NOMO-1 (cell line): Measurements from ENCODE around the gene SH3RF3.

Source experiments
- DNase-seq, 2 experiments: peaks; one replicate each; lab custom pipeline; 2025; ENCODE audit not compliant: unreplicated experiment in 2 of 2; lab: John Stamatoyannopoulos, UW

SH3RF3 gene

GRCh38 chr2:109300582-109300981 is 171.6 kb downstream of the SH3RF3 start:
- DNase-seq = no peak

GRCh38 chr2:109301746-109302145 is 172.7 kb downstream of the SH3RF3 start:
- DNase-seq = no peak

- DNase-seq = no peak
Observed at GRCh38 chr2:109302319-109302718, 173.3 kb downstream of the SH3RF3 start.

DNA sequence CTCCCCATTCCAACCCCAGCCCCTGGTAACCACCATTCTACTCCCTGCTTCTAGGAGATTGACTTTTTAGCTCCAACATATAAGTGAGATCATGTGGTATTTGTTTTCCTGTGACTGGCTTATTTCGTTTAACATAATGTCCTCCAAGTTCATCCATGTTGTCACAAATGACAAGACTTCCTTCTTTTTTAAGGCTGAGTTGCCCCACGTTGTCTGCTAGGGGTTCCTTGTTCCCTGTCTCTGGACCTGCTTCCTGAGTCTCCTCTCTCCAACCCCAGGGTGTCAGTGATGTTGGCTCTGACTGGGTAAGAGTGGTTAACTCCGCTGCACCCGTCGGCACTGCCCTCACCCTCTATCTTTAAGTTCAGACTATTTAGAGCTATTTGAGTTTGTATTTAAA is 175.2 kb downstream of the SH3RF3 start:
- no peak for DNase-seq

- DNase-seq = no peak
Observed at GRCh38 chr2:109304731-109305470, 175.9 kb downstream of the SH3RF3 start.

GRCh38 chr2:109305490-109306167 is 176.6 kb downstream of the SH3RF3 start:
- no peak for DNase-seq

DNA sequence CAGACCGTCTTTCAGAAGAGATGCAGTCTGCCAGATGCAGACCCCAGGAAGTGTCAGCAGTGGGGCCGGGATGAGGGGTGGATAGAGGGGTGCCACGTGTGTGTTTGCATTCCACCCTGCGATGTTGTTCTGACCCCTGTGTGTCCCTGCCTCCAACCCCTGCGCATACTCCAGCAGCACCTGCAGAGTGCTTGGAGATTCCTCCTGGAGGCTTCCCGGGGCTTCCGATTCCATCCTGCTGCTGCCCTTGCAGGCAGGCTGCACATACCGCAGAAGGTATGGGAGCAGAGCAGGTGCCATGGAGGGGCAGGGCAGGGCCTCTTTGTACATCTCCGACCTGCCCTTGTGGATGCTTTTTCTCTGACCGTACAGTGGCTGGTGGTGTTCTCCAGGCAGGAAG is 177.2 kb downstream of the SH3RF3 start:
- DNase-seq = no peak

DNA sequence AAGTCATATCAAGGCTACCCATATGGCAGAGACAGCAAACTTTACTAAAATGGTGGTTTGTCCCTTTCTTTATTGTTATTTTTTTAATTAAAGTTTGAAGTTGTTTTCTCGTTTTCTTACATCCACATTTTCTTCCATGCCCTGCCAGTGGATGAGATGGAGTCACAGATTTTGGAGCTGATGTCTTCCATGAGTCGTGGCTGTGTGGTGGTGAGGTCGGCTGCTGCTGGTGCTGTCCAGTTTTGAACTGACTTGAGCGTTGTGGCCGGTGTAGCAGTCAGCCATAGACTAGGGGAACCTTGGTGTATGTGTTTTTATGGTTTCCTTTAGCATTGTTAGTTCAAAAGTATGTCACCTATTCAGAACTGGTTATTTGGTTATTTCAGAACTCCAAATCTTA is 182.8 kb downstream of the SH3RF3 start:
- DNase-seq = no peak

DNA sequence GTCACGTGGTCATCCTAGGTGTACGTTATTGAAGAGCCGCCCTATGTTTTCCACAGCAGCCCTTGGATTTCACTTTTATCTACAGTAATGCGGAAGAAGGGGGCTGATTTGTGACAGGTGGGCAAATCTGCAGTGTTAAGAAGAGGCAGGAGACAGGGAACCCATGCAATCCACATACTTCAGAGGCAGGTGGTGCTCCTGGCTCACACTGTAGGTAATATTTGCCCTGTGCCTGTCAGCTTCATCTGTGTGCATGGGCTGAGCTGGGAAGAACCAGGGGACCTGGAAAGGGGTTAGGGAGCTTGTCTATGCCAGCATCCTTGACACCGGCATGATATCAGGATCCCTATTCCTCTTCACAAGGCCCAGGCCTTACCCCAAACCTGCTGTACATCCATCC is 183.9 kb downstream of the SH3RF3 start:
- DNase-seq = no peak

GRCh38 chr2:109313343-109313742 is 184.3 kb downstream of the SH3RF3 start:
- DNase-seq = no peak

- no peak for DNase-seq
Observed at GRCh38 chr2:109316091-109316490, 187.1 kb downstream of the SH3RF3 start.

- no peak for DNase-seq
Observed at GRCh38 chr2:109317471-109318095, 188.6 kb downstream of the SH3RF3 start.

DNA sequence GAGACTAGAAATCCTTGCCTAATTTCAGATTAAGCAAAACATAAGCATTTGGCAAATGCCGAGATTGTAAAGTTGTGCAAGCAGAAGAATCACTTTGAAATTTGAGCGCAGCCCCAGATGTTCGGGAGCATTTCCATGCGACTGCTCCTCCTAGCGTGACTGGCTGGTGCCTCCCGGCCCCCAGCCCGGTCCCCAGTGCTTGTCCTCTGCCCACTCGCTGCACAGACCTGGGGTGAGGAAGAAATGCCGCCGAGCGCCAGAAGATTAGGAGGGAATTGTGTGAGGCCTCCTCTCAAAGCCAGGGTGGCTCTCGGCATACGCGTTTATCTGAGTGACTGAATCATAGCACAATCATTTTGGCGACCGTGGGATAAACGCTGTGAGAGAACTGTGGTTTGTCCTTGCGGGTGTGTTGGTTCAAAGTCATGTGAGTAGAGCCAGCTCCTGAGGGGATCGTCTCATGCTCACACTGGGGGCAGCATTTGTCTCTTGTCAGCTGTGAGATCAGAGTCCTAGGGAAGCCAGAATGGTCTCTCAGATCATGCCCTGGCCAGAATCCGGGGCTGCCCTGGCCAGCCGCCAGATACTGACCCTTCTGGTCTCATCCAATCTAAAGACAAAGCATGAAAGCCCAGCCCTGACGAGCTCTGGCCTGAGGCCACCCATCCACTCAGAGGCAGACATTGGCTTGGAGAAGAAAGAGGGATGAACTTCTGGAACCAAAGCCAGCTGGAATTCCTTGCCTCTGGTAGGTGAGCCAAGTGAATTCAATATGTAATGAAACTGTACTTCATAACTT is 189.3 kb downstream of the SH3RF3 start:
- no peak for DNase-seq

DNA sequence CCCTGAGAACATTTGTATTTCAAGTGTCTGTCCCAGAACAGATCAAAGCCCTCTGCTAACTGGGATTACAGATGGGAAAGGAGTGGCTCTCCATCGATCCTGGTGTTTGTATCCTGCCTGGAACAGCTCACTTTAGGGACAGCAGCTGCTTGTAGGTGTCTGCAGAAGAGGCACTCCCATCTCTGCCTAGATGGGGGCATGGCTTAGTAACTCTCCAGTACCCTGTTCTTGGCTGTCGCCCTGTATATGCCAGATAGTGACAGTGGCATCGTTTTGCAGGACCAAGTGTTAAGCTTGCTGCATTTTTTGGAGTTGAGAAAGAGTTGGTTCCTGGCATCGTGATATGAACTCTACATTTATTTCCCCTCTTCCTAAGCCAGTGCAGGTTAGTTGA is 189.9 kb downstream of the SH3RF3 start:
- no peak for DNase-seq

DNA sequence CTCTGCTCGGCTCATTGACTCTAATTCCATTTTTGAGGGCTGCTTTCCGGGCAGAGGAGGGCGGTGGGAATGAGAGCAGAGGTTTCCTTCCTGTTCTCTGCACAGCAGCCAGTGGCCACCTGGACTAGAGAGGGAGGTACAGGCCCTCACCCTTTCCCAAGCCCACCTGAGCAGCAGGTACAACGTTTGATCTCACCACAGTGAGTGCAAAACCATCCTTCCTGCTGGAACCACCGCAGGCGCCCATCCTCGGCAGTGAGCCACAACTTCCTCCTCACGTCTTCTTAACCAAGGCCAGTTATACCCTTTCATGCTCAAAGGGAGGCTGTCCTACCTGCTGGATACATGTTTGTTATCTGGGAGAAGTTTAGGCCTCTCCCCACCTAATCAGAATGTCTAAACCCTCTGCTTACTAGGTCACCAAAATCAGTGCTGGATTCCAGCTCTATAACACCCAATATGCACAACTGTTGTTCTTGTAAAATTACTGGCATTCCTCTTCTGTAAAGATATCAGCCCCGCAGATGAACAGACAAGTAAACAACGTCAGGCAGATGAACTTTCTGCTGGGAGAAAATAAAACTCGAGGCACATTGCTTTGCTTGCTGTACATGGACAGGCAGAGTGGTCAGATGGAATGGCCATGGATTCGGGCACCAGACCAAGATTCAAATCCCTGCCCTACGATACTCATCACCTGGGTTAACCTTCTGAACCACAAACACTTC is 191.4 kb downstream of the SH3RF3 start:
- no peak for DNase-seq

DNA sequence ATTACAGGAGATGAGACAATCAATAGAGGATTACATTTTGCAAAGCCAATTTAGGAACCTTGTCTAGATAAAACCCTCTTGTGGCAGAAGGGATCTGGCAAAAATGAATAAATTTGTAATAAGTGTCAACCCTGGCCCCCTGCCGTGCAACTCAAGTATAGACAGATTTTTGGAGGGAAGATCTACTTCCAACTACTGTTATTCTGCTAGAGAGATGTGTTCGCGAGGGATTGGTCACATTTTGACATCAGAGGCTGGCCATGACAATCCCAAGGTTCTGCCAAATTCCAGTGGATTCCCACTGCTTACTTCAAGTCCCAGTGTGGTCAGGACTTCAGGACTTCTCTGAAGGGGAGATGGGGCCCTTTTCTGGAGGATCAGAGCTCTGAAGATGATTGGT is 192.6 kb downstream of the SH3RF3 start:
- no peak for DNase-seq

GRCh38 chr2:109322111-109322510 is 193.1 kb downstream of the SH3RF3 start:
- DNase-seq = no peak

DNA sequence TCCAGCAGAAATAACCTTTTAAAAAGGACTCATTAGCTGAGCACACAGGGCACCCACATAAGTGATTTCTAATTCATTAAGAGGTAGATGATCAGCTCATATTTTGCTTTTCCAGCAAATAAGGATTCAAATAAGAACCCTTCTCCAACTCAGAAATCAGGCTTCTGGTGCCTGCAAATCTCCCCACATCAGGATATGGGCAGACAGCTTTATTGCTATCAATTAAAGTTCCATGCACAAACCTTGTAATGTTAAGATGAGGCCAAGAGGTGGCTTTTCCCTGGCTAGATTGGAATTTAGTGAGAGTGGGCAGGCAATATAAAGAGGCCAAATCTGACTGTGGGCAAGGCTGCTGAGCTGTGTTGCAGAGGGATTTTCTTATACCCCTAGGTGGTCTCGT is 193.6 kb downstream of the SH3RF3 start:
- no peak for DNase-seq

GRCh38 chr2:109324861-109325260 is 195.9 kb downstream of the SH3RF3 start:
- DNase-seq = no peak

DNA sequence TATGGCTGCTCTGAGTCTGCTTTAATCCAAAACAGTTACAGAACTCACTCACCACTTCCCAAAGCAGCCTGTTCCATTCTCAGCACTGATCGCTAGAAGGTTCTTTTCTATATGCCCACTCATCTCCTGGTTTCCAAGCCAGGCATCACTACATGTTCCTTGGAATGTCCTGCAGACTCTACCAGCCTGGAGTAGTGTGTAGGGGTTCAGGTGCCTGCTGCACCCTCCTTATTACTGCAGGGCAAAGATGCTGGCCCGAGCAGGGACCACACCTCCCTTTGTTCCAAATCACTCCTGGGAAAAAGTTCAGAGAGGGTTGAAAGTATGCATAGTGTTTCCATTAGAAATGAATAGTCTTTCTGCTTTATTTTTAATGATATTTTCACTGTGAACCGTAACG is 196.6 kb downstream of the SH3RF3 start:
- DNase-seq = no peak

DNA sequence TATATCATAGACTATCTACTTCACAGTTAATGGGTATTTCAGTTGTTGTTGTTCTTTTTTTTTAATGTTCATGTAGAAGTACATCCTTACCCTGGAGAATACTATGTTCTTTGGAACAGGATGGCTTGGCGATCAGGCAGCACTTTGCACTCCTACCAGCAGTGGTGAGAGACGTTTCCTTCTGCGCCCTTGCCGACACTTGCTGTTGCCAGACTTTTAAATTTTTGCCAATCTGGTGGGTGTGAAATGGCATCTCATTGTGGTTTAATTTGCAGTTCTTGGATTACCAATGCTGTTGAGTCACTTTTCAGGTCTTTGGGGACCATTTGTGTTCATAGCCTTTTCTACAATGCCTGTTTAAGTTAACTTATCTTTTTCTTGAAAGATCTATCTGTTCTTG is 197.3 kb downstream of the SH3RF3 start:
- no peak for DNase-seq
